ENCODE data around the gene KRTAP21-2. TPM values are rescaled to one million over a fixed set of nuclear protein-coding genes. Genes with fewer than 3 reads are reported as not detected.

KRTAP21-2 gene
- total RNA-seq, 1 experiment from 2014 or later: not detected

DNA sequence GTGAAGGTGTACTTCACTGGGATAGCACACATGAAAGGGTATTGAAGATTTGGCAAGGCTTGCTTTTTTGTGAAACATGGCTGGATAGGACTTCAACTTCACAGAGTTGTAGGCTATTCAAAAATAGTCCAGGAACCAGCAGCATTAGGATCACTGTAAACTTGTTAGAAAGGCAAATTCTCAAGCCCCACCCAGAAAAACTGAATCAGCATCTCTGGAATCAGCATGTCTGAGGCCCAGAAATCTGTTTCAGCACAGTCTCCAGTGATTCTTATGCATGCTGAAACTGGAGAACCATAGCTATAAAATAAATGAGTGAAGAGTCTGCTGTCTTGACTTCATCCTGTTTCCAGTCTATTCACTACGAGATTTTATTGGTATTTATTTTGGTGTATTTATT, 20.3 kb downstream of the KRTAP21-2 start:
- H3K27ac ChIP-seq (ENCODE audit: low read length): no peak overlapping the region
- ATAC-seq: no peak
- ChIA-PET POLR2A (interaction anchor here (0.7 kb wide), 1 partner anchor 387 kb away, joined by 3 read pairs; no protein-coding TSS in a partner anchor), CTCF (no interaction called here)
- H3K9me3 ChIP-seq (ENCODE audit: control insufficient read depth, insufficient read depth, low read depth, low read length): no peaks in the 10 kb centered on the region
- in situ Hi-C loops (cut with HindIII; ENCODE audit: low pct_unique_long_range_greater_than_20kb, low sequenced_read_pairs): no loop called here
- TF ChIP-seq TCF7L2 (IDR thresholded peaks at IDR 0.05; ENCODE audit: low read depth, low read length) (no peak), POLR2AphosphoS5 (IDR thresholded peaks at IDR 0.05; ENCODE audit: low read depth, low read length) (no peak)
- H3K27me3 ChIP-seq (ENCODE audit: control insufficient read depth, insufficient read depth, low read length): no peaks in the 10 kb centered on the region
- intact Hi-C loops (cut with micrococcal nuclease; ENCODE audit: unreplicated experiment): no loop called here
- H3K4me3 ChIP-seq (ENCODE audit: low read depth in 2 of 2, low read length in 2 of 2): no peak overlapping the region
- H3K36me3 ChIP-seq (ENCODE audit: control insufficient read depth, insufficient read depth, low read length): no peaks in the 10 kb centered on the region
- no peak for DNase-seq (ENCODE audit: low read depth, low spot score)
- no TSS peak for BruUV-seq (replicated peaks)
- no peaks in the 10 kb centered on the region for H3K4me1 ChIP-seq (ENCODE audit: control insufficient read depth, insufficient read depth, low read length)

GRCh38 chr21:30719401-30719800, 27.7 kb downstream of the KRTAP21-2 start:
- TF ChIP-seq, protein P1, sequence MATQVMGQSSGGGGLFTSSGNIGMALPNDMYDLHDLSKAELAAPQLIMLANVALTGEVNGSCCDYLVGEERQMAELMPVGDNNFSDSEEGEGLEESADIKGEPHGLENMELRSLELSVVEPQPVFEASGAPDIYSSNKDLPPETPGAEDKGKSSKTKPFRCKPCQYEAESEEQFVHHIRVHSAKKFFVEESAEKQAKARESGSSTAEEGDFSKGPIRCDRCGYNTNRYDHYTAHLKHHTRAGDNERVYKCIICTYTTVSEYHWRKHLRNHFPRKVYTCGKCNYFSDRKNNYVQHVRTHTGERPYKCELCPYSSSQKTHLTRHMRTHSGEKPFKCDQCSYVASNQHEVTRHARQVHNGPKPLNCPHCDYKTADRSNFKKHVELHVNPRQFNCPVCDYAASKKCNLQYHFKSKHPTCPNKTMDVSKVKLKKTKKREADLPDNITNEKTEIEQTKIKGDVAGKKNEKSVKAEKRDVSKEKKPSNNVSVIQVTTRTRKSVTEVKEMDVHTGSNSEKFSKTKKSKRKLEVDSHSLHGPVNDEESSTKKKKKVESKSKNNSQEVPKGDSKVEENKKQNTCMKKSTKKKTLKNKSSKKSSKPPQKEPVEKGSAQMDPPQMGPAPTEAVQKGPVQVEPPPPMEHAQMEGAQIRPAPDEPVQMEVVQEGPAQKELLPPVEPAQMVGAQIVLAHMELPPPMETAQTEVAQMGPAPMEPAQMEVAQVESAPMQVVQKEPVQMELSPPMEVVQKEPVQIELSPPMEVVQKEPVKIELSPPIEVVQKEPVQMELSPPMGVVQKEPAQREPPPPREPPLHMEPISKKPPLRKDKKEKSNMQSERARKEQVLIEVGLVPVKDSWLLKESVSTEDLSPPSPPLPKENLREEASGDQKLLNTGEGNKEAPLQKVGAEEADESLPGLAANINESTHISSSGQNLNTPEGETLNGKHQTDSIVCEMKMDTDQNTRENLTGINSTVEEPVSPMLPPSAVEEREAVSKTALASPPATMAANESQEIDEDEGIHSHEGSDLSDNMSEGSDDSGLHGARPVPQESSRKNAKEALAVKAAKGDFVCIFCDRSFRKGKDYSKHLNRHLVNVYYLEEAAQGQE (IDR thresholded peaks at IDR 0.05; ENCODE audit: insufficient read depth in 1 of 2, low read depth in 2 of 2, low read length in 1 of 2): no peak
- TF ChIP-seq TCF7L2 (IDR thresholded peaks at IDR 0.05; ENCODE audit: low read depth, low read length): no peak
- ChIA-PET POLR2A (no interaction called here), CTCF (no interaction called here)
- Histone ChIP-seq H3K27ac (ENCODE audit: low read length) (no peak overlapping the region), H3K9me3 (ENCODE audit: control insufficient read depth, insufficient read depth, low read depth, low read length) (no peaks in the 10 kb centered on the region), H3K36me3 (ENCODE audit: control insufficient read depth, insufficient read depth, low read length) (no peaks in the 10 kb centered on the region), H3K4me1 (ENCODE audit: control insufficient read depth, insufficient read depth, low read length) (no peaks in the 10 kb centered on the region), H3K4me3 (ENCODE audit: low read depth in 2 of 2, low read length in 2 of 2) (no peak overlapping the region), H3K27me3 (ENCODE audit: control insufficient read depth, insufficient read depth, low read length) (no peaks in the 10 kb centered on the region)
- DNase-seq (ENCODE audit: low read depth, low spot score) (no peak), ATAC-seq (no peak)
- in situ Hi-C loops (cut with HindIII; ENCODE audit: low pct_unique_long_range_greater_than_20kb, low sequenced_read_pairs): no loop called here
- intact Hi-C loops (cut with micrococcal nuclease; ENCODE audit: unreplicated experiment): no loop called here
- BruUV-seq (replicated peaks): no TSS peak

DNA sequence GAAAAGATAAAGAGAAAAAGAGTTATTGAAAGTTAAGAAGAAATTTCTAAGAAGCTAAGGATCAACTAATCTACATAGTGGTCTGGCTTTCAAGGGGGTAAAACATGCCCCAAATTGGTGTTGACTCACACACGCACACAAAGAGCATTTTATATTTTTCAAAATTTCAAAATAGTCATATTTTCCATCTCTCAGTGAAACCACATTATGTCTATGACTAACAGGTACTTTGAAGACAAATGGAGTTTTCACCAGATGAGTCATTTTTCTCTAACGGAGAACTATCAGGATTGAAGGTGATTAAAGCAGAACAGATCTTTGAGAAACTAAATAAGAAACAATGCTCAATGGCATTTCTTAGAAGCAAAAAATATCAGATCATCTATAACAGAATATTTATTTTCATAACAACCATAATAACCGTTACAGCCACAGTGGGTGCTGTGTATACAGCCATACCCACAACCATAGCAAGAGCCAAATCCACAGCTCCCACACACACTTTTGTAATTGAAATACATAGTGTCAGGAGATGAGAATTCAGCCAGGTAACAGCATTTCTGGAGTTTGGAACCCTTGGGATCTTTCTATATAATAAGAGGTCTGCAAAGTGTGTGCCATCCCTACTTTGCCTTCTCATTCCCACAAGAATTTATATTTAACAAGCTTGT, 28.7 kb downstream of the KRTAP21-2 start, which contains the start of gene KRTAP21-3:
Gene KRTAP21-3 (minus strand): TSS at position 539 of the 671 bp plus-strand sequence. CDS start 18 bp downstream, at position 521.
- intact Hi-C loops (cut with micrococcal nuclease; ENCODE audit: unreplicated experiment): no loop called here
- no peaks in the 10 kb centered on the region for H3K36me3 ChIP-seq (ENCODE audit: control insufficient read depth, insufficient read depth, low read length)
- ChIA-PET CTCF (no interaction called here), POLR2A (no interaction called here)
- TF ChIP-seq POLR2AphosphoS5 (IDR thresholded peaks at IDR 0.05; ENCODE audit: low read depth, low read length) (no peak), SIN3A (IDR thresholded peaks at IDR 0.05; ENCODE audit: borderline replicate concordance, insufficient read depth, low read depth, low read length) (no peak), TCF7L2 (IDR thresholded peaks at IDR 0.05; ENCODE audit: low read depth, low read length) (no peak), CTCF (IDR thresholded peaks at IDR 0.05) (no peak)
- TF ChIP-seq, protein P1 (IDR thresholded peaks at IDR 0.05; ENCODE audit: insufficient read depth in 1 of 2, low read depth in 2 of 2, low read length in 1 of 2): no peak
- no peaks in the 10 kb centered on the region for H3K4me1 ChIP-seq (ENCODE audit: control insufficient read depth, insufficient read depth, low read length)
- DNase-seq (ENCODE audit: low read depth, low spot score): no peak
- no peak within 1 kb of the TSS for H3K4me3 ChIP-seq (ENCODE audit: low read depth in 2 of 2, low read length in 2 of 2)
- no peaks in the 10 kb centered on the region for H3K9me3 ChIP-seq (ENCODE audit: control insufficient read depth, insufficient read depth, low read depth, low read length)
- in situ Hi-C loops (cut with HindIII; ENCODE audit: low pct_unique_long_range_greater_than_20kb, low sequenced_read_pairs): no loop called here
- H3K27me3 ChIP-seq (ENCODE audit: control insufficient read depth, insufficient read depth, low read length): no peaks in the 10 kb centered on the region
- H3K27ac ChIP-seq (ENCODE audit: low read length): no peak within 1 kb of the TSS
- no TSS peak for BruUV-seq (replicated peaks)
- no peak for ATAC-seq
